CD14-positive monocyte (primary cell): ENCODE data around the gene POR. TPM values are rescaled to one million over a fixed set of nuclear protein-coding genes. Genes with fewer than 3 reads are reported as not detected.

Source experiments
- DNase-seq, 3 donors: peaks; one replicate each; pipeline ENCODE4 v3.0.0-alpha.2; 2011 to 2022
- H2AFZ ChIP-seq: 2 replicates; pipeline ENCODE4 v1.6.0; 2012; ENCODE audit warnings: mild to moderate bottlenecking, low read depth, low read length, inconsistent platforms; ENCODE audit not compliant: insufficient read depth, poor library complexity, severe bottlenecking
- H3K27ac ChIP-seq, 2 donors: 1 replicate in 1 of 2; 2 replicates in 1 of 2; pipeline ENCODE4 v1.5.1; 2012 to 2013; ENCODE audit warnings: low read length in 2 of 2, control low read depth in 1 of 2, inconsistent platforms in 1 of 2, low read depth in 1 of 2, mild to moderate bottlenecking in 1 of 2
- H3K27me3 ChIP-seq, 2 donors: one replicate each; pipeline versions ENCODE4 v1.6.0 to v1.6.1; 2011 to 2013; ENCODE audit warnings: low read length in 2 of 2; ENCODE audit not compliant: control insufficient read depth in 2 of 2, insufficient read depth in 2 of 2
- H3K36me3 ChIP-seq, 2 donors: replicated peaks in 1 of 2; 1 replicate in 1 of 2; 2 replicates in 1 of 2; pipeline versions ENCODE4 v1.5.1 to v1.6.1; 2012 to 2013; ENCODE audit warnings: low read length in 2 of 2, control low read depth in 1 of 2, inconsistent platforms in 1 of 2, mild to moderate bottlenecking in 1 of 2; ENCODE audit not compliant: insufficient read depth in 2 of 2, control insufficient read depth in 1 of 2
- H3K4me1 ChIP-seq, 2 donors: 1 replicate in 1 of 2; 2 replicates in 1 of 2; pipeline versions ENCODE4 v1.5.1 to v1.6.1; 2012 to 2013; ENCODE audit warnings: low read length in 2 of 2, control low read depth in 1 of 2, inconsistent platforms in 1 of 2, mild to moderate bottlenecking in 1 of 2, moderate library complexity in 1 of 2; ENCODE audit not compliant: insufficient read depth in 2 of 2, control insufficient read depth in 1 of 2
- H3K4me2 ChIP-seq: replicated peaks from 2 replicates; pipeline ENCODE3; 2012; ENCODE audit warnings: low read length, moderate library complexity, mild to moderate bottlenecking; ENCODE audit not compliant: poor library complexity, severe bottlenecking; ENCODE audit errors: extremely low read depth
- H3K4me3 ChIP-seq, 3 experiments: fragments of 200-600 bp in 1 of 3; sonication (generic) in 1 of 3; replicated peaks in 1 of 3; 1 replicate in 2 of 3; 2 replicates in 1 of 3; pipeline ENCODE4 v1.5.1; 2011 to 2013; ENCODE audit warnings: low read length in 3 of 3, mild to moderate bottlenecking in 3 of 3, control low read depth in 2 of 3, low read depth in 2 of 3, inconsistent platforms in 1 of 3, moderate library complexity in 1 of 3
- H3K79me2 ChIP-seq: 2 replicates; pipeline ENCODE4 v1.6.0; 2012; ENCODE audit warnings: mild to moderate bottlenecking, control low read depth, inconsistent platforms, low read length, moderate library complexity; ENCODE audit not compliant: insufficient read depth
- H3K9ac ChIP-seq: 2 replicates; pipeline ENCODE4 v1.6.0; 2017; ENCODE audit warnings: low read length, mild to moderate bottlenecking; ENCODE audit not compliant: insufficient read depth, poor library complexity, severe bottlenecking
- H3K9me3 ChIP-seq, 2 donors: replicated peaks in 1 of 2; 1 replicate in 1 of 2; 2 replicates in 1 of 2; pipeline versions ENCODE4 v1.5.1 to v1.6.1; 2012 to 2013; ENCODE audit warnings: low read length in 2 of 2, control low read depth in 1 of 2; ENCODE audit not compliant: control insufficient read depth in 1 of 2, insufficient read depth in 1 of 2
- H4K20me1 ChIP-seq: 2 replicates; pipeline ENCODE4 v1.6.0; 2012; ENCODE audit warnings: mild to moderate bottlenecking, low read length, control low read depth, moderate library complexity; ENCODE audit not compliant: insufficient read depth
- H3K27ac Mint-ChIP-seq, 7 donors: one replicate each; pipeline ENCODE4 v1.8.0; 2020; ENCODE audit warnings: mild to moderate bottlenecking in 7 of 7, mixed read lengths in 7 of 7, moderate library complexity in 6 of 7, inconsistent platforms in 2 of 7
- H3K27me3 Mint-ChIP-seq, 3 donors: one replicate each; pipeline ENCODE4 v1.8.0; 2021 to 2022; ENCODE audit warnings: low read depth in 3 of 3, mild to moderate bottlenecking in 3 of 3, mixed read lengths in 3 of 3, moderate library complexity in 3 of 3, inconsistent platforms in 1 of 3
- H3K36me3 Mint-ChIP-seq, 2 donors: one replicate each; pipeline ENCODE4 v1.8.0; 2020; ENCODE audit warnings: mixed read lengths in 2 of 2, inconsistent platforms in 1 of 2, mild to moderate bottlenecking in 1 of 2
- H3K4me1 Mint-ChIP-seq: one replicate; pipeline ENCODE4 v1.8.0; 2020; ENCODE audit warnings: mild to moderate bottlenecking, mixed read lengths
- H3K4me3 Mint-ChIP-seq, 2 donors: one replicate each; pipeline ENCODE4 v1.8.0; 2020; ENCODE audit warnings: mild to moderate bottlenecking in 2 of 2, mixed read lengths in 2 of 2, moderate library complexity in 1 of 2
- H3K9me3 Mint-ChIP-seq, 7 donors: one replicate each; pipeline ENCODE4 v1.8.0; 2020 to 2022; ENCODE audit warnings: mixed read lengths in 7 of 7, mild to moderate bottlenecking in 6 of 7, moderate library complexity in 6 of 7, inconsistent platforms in 2 of 7
- WGBS: methylation state at CpG from one replicate; pipeline ENCODE4 v1.1.5; 2013; ENCODE audit warnings: missing lambda C conversion rate; ENCODE audit not compliant: insufficient coverage; 5-methylcytosine and 5-hydroxymethylcytosine counted together
- intact Hi-C, 2 donors: fragments of 100-400 bp; cut with micrococcal nuclease; formaldehyde crosslinking; loops; one replicate each; pipeline versions ENCODE4 v1.15.0 to v1.15.1; 2023
- polyA plus RNA-seq, 3 donors: library from polyadenylated mRNA; depleted of rRNA in 1 of 3; unstranded in 2 of 3; stranded (reverse) in 1 of 3; fragments of 300-500 nt in 2 of 3; fragments of >200 nt in 1 of 3; fragmentation: Illumina TruSeq in 2 of 3; gene quantifications; 1 replicate in 2 of 3; 2 replicates in 1 of 3; pipeline ENCODE4 v1.2.3, GENCODE V29; 2012 to 2021
- TF ChIP-seq, protein P1 (sequence below): fragments of 200-600 bp; IDR thresholded peaks from one replicate; pipeline ENCODE4 v1.8.0; 2022; ENCODE audit warnings: antibody characterized with exemption, mild to moderate bottlenecking

POR gene
- polyA plus RNA-seq, 3 donors: 90.5 to 102 (median 98.1) TPM

DNA sequence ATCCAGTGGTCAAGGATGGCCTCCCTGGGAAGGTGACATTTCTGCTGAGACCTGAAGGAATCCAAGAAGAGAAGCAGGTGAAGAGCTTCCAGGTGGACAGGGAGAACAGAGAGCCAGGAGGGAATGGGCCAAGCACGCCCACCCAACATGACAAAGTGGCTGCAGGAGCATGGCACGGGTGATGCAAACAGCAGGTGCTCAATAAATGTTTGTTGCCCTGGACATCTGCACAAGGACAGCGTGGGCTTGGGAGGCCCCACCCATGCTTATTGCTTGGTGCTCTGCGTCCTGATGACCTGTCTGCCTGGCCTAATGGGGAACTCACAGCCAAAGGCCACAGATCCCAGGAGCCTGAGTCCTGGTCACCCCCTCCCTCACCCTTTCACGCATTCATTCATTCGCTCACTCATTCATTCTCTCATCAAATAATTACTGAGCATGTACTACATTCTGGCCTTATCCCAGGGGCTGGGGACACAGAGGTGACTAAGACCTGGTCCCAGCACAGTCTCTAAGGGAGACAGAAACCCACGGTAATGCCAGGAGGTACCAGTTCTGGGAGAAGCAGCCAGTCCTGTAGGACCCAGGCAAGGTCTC is 23.0 kb upstream of the POR start:
- WGBS: 94% methylated on average over 7 of the region's 7 CpGs
- peaks cover 3% of the 10 kb centered on the region for H3K4me1 Mint-ChIP-seq
- H4K20me1 ChIP-seq: no peaks in the 10 kb centered on the region
- H3K4me1 ChIP-seq: no peaks in the 10 kb centered on the region
- H3K4me2 ChIP-seq: no peak overlapping the region
- H3K27me3 ChIP-seq: no peaks in the 10 kb centered on the region
- H3K36me3 ChIP-seq: peaks cover 11 to 15% of the 10 kb centered on the region in 2 donors
- H3K79me2 ChIP-seq: no peaks in the 10 kb centered on the region
- TF ChIP-seq, protein P1, sequence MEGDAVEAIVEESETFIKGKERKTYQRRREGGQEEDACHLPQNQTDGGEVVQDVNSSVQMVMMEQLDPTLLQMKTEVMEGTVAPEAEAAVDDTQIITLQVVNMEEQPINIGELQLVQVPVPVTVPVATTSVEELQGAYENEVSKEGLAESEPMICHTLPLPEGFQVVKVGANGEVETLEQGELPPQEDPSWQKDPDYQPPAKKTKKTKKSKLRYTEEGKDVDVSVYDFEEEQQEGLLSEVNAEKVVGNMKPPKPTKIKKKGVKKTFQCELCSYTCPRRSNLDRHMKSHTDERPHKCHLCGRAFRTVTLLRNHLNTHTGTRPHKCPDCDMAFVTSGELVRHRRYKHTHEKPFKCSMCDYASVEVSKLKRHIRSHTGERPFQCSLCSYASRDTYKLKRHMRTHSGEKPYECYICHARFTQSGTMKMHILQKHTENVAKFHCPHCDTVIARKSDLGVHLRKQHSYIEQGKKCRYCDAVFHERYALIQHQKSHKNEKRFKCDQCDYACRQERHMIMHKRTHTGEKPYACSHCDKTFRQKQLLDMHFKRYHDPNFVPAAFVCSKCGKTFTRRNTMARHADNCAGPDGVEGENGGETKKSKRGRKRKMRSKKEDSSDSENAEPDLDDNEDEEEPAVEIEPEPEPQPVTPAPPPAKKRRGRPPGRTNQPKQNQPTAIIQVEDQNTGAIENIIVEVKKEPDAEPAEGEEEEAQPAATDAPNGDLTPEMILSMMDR: no peak
- no peaks in the 10 kb centered on the region for H3K9me3 ChIP-seq
- H3K4me3 Mint-ChIP-seq: no peak overlapping the region
- peaks cover 23 to 26% of the 10 kb centered on the region in 2 donors for H3K36me3 Mint-ChIP-seq
- H3K9me3 Mint-ChIP-seq: no peaks in the 10 kb centered on the region
- H3K27ac Mint-ChIP-seq: peak overlapping the region in 2 of 7 donors; percentile 60 to 64
- no peak for DNase-seq
- no peak overlapping the region for H2AFZ ChIP-seq
- no peak overlapping the region for H3K9ac ChIP-seq
- H3K27ac ChIP-seq: no peak overlapping the region
- no peak overlapping the region for H3K4me3 ChIP-seq
- intact Hi-C loops: no loop called here
- peaks cover 0 to 3% (median 0%) of the 10 kb centered on the region in 3 donors for H3K27me3 Mint-ChIP-seq

DNA sequence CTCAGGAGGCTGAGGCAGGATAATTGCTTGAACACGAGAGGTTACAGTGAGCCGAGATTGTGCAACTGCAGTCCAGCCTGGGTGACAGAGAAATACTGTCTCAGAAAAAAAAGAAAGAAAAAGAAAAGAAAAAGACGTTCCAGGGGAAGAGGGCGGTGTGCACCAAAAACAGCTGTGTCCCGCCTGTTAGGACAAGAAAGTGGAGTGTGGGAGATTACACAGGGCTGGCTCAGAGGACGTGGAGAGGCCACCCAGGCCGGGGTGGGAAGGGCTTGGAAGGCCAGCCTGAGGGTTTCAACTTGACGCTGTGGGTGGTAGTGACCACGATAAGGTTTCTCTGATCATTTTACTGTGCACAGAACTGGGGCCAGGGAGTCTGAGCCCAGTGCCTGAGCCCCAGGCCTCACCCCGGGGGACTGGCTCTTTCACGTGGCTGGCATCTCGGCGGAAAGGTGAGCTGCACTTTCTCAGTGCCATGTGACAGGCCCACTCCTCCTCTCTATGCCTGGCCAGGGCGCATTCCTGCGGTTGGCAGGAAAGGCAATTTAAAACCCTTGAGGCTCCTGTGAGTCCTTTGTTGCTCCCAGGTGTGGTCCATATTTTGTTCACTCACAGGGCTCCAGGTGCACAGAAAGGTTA is 22.2 kb upstream of the POR start:
- Histone ChIP-seq H3K4me1 (no peaks in the 10 kb centered on the region), H3K4me2 (no peak overlapping the region), H3K27ac (no peak overlapping the region), H3K4me3 (no peak overlapping the region), H3K9ac (no peak overlapping the region), H2AFZ (no peak overlapping the region), H3K79me2 (no peaks in the 10 kb centered on the region), H4K20me1 (no peaks in the 10 kb centered on the region), H3K27me3 (no peaks in the 10 kb centered on the region), H3K36me3 (peaks cover 7 to 10% of the 10 kb centered on the region in 2 donors), H3K9me3 (no peaks in the 10 kb centered on the region)
- WGBS: 80% methylated on average over 15 of the region's 15 CpGs
- Mint-ChIP-seq H3K9me3 (no peaks in the 10 kb centered on the region), H3K27ac (peak overlapping the region in 1 of 7 donors; percentile 31), H3K36me3 (peaks cover 19% of the 10 kb centered on the region in 2 donors), H3K27me3 (peaks cover 0 to 1% (median 0%) of the 10 kb centered on the region in 3 donors), H3K4me1 (peaks cover 3% of the 10 kb centered on the region), H3K4me3 (no peak overlapping the region)
- TF ChIP-seq, protein P1: no peak
- no peak for DNase-seq
- intact Hi-C loops: no loop called here
